NCI-H146 treated with DMSO at 0.1 percent for 48 hours (cell line): Measurements from ENCODE around the gene OBSL1.

Experiments used
- DNase-seq: peaks from one replicate; lab custom pipeline; 2025; ENCODE audit not compliant: unreplicated experiment; lab: John Stamatoyannopoulos, UW

Gene OBSL1

GRCh38 chr2:219597552-219598307, 26.4 kb upstream of the OBSL1 start, which contains the start of gene STK11IP:
TSS of gene STK11IP (plus strand) at chr2:219597857. CDS start at chr2:219598120, 263 bp downstream.
- DNase-seq, result peak; percentile 80

DNA sequence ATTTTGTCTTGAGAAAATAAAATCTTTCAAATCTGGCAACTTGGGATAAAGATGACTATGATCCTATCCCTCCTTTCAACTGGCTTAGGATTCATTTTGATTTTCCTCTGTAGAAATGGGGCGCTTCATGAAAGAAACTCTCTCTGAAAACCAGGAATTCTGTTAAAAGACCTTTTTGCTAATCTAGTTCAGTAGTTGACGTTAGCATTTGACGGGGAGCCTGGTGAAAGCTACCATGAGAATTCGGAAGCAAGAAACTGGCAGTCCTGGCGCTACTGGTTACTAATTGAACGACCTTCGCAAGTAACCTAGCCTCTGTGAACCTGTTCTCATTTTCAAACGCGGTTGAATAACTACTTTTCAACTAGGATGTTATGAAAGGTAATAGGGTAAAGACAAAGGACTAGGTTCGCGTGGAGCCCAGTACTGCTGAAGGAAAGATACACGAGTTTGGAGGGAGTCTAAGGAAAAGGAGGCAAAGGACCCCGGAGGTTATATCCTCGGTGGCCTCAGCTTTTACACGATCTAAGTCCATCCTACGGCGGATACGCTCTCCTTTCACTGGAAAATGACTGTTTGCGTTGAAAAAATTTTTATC, 25.7 kb upstream of the OBSL1 start:
- DNase-seq, result peak; percentile 48

GRCh38 chr2:219595256-219595655, 23.9 kb upstream of the OBSL1 start:
- DNase-seq, result no peak

- DNase-seq, result no peak
Observed at GRCh38 chr2:219593154-219593553, 21.8 kb upstream of the OBSL1 start.

- no peak for DNase-seq
Observed at GRCh38 chr2:219592736-219593135, 21.4 kb upstream of the OBSL1 start.

- DNase-seq, result no peak
Observed at GRCh38 chr2:219591091-219591490, 19.8 kb upstream of the OBSL1 start.

- no peak for DNase-seq
Observed at GRCh38 chr2:219581346-219581745, 10.0 kb upstream of the OBSL1 start.

- no peak for DNase-seq
Observed at GRCh38 chr2:219578811-219579613, 7.7 kb upstream of the OBSL1 start.

DNA sequence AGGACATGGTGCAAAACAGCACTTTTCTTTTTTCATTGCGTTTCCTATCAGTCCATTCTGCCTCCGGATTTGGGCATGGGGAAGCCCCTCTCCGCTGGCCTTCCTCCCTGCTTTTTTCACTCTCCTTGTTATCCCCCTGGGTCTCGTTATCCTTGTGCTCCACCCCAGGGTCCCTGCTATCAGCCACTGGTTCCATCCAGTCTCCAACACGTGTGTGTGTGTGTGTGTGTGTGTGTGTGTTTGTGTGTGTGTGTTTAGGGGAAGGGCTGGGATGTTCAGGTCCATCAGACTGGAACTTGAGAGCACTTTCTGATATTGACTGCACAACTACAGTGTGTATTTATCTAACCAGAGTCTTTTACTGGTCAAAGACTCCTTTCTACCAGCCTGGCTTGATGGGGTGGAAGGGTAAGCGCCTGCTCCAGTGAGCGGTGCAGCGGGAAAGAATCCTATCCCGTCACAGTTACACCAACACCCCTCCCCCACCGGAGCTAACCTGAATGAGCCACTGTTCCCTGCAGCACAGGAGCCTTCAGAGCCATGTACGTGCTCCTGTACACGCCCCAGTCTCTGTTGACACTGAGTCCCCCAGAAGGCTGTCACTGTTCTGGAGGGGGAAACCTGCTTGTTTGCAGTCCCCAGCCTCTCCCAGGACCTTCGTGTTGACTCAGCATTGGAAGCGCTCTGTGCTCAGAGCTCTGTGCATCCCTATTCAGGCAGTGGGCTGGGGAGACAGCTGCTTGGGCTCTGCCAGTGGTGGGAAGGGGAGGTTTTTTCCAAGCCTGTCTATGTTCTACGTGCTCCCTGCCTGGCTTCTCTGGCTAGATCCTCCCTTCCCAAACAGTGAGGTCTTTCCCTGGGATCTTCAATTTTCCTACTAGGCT, 5.4 kb upstream of the OBSL1 start:
- peak; percentile 37 for DNase-seq

DNA sequence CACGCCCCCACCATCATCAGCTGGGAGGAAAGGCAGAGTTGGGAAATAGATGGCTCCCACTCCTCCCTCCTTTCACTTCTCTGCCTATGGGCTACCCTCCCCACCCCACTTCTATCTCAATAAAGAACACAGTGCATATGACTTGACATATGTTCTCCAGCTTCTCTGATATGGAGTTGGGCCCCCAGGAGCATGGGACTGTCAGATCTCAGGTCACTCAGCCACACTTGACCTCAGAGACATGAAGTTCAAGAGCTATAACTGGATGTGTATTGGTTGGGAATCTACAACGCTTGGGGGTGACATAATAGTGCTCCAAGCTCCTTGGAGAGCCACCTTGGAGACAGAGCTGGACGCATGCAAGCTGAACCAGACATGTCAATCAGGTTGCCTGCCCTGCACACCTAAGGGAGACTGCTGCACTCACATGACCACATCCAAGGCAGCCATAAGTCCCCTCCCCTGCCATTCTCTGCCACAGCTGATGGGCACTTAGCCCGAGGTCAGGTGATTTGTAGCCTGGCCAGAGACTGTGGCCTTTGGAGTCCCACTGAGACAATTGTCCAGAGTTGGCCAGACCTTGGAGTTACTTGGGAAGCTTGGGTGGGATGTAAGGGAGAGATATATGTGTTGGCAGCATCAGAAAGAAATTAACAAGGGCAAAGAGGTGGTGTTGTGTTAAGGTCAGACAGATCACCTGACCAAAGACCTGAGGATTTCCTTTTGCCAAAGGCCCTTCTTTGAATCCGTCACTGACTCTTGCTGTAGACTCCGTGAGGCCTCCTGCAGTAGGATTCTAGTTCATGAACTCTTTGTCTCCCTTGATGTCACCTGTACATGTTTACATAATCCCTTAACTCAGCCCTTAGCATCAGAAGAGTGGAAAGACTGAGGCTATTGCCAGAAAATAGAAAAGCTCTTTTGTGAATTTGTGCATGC, 4.5 kb upstream of the OBSL1 start:
- no peak for DNase-seq

GRCh38 chr2:219574484-219575311, 3.4 kb upstream of the OBSL1 start:
- no peak for DNase-seq

GRCh38 chr2:219573166-219573565, 1.8 kb upstream of the OBSL1 start:
- peak; percentile 2 for DNase-seq

DNA sequence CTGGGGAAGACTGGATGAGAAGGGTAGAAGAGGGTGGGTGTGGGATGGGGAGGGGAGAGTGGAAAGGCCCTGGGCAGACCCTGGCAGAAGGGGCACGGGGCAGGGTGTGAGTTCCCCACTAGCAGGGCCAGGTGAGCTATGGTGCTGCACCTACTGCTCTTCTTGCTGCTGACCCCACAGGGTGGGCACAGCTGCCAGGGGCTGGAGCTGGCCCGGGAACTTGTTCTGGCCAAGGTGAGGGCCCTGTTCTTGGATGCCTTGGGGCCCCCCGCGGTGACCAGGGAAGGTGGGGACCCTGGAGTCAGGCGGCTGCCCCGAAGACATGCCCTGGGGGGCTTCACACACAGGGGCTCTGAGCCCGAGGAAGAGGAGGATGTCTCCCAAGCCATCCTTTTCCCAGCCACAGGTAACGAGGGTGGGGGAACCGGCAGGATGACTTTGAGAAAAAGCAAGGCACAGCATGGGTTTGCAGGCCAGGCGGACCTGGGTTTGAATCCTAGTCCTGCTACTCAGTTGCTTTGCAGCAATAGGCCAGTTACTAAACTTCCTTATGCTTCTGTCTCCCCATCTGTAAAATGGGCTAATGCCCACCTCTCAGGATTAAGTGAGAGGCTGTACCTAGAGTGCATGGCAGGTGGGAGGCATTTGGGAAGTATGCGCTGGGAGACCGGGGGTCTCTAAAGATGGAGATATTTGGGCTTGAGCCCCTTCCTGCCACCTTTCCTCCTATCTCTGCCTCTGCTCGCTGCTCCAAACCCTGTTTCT, 1.1 kb upstream of the OBSL1 start, which contains the start of gene INHA:
INHA (plus strand) TSS at position 74 of the 765 bp plus-strand sequence; CDS start at position 139, 65 bp downstream.
- no peak for DNase-seq

- no peak for DNase-seq
Observed at GRCh38 chr2:219570924-219571310, 422 bp downstream of the OBSL1 start.

- DNase-seq, result no peak
Observed at GRCh38 chr2:219570194-219570923, 980 bp downstream of the OBSL1 start.

GRCh38 chr2:219569635-219570034, 1.7 kb downstream of the OBSL1 start:
- DNase-seq, result no peak

- no peak for DNase-seq
Observed at GRCh38 chr2:219569041-219569440, 2.3 kb downstream of the OBSL1 start.
